NCI-H510A (cell line): ENCODE results near the gene CCDC66.

Source experiments
- DNase-seq: peaks from one replicate; lab custom pipeline; 2025; lab: John Stamatoyannopoulos, UW

Gene CCDC66

DNA sequence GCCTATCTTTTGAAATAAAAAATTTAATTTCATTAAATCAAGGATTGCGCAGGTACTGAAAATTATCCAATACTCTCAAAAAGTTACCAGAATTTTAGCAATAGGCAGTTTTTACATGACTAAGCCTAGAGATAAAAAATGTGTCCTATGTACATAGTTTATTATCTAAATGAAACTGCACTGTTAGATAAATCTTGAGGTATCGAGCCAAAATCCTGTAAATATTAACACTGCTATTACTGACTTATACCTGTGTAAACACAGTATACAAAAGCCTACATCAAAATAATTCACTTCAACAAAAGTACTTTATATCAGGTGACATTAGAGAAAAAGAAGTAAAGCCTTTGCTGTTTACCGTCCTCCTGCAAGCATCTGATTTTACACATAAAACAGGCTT is 65.4 kb downstream of the CCDC66 start:
- no peak for DNase-seq

- DNase-seq = no peak
Measured at GRCh38 chr3:56624725-56625124, 67.8 kb downstream of the CCDC66 start.

- DNase-seq = no peak
Measured at GRCh38 chr3:56629047-56629446, 72.1 kb downstream of the CCDC66 start.

- no peak for DNase-seq
Measured at GRCh38 chr3:56629451-56629850, 72.5 kb downstream of the CCDC66 start.

- DNase-seq = no peak
Measured at GRCh38 chr3:56630966-56631365, 74.0 kb downstream of the CCDC66 start.

GRCh38 chr3:56633181-56633580 is 76.2 kb downstream of the CCDC66 start:
- no peak for DNase-seq

DNA sequence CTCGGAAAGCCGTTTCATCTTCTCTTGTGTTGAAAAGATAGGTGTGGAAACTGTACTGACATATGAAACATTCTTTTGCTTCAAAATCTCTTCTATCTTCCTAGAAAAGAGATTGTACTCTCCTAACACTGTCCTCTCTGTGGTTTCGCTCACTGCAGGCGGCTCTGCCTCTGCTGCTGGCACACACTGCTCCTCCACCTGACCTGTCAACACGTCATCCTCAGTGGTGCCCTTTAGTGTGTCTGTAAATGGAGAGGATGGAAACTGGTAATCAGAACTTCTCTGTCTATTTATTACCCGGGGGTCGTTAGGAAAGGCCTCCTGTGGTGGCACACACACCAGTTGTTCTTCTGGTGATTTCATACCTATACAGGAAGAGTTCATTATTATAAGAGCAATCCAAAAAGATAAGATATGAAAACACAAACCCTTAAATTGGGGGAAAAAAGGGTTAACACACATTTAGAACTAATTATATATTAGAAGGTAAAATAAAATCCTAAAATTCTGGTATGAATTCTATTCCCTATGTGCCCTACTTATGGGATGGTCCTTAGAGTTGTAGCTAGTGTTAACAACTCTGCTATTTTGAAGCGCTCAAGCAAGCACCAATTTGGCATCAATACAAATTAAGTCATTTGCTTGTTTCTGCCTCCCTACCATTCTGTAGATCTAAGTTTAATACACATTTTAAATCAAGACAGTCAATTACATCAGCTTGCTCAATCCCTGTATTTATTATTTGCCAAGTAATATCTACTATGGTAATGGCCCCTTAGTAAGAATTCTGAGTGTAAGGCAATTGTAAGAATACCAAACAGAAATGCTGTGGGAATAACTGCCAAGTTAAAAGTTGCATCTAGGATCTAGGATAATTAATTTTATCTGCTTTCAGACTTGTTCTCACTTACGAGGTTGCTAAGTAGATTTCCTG is 76.9 kb downstream of the CCDC66 start:
- no peak for DNase-seq

DNA sequence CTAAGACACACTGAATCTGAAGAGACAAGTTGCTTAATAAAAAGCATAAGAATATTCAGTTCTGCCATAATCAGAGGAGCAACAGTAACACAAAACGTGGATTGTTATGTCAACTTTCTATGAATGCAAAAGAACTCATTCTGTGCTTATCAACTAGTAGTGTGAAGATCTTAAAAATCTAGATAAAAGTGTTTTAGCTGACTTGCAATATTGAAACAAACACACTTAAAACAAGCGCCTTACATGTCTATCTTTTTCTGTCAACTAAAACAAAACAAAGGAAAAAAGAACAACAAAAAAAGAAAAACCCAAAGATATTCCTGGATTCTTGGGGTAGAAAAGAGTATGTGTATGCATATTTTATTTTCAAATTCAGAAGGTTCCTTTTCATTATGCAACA is 88.4 kb downstream of the CCDC66 start:
- DNase-seq = no peak

DNA sequence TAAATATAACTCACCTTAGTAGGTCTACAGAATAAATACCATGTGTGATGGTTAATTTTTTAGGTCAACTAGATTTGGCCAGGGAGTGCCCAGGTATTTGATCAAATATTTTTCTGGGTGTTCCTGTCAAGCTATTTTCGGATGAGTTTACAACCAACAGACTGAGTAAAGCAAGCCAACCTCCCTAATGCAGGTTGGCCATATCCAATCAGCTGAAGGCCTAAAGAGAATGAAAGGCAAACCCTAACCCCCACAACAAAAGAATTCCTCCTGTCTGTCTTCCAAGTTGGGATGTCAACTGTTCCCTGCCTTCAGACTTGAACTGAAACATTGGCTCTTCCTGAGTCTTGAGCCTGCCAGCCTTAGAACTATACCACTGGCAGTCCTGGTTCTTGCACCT is 97.5 kb downstream of the CCDC66 start:
- DNase-seq = no peak

DNA sequence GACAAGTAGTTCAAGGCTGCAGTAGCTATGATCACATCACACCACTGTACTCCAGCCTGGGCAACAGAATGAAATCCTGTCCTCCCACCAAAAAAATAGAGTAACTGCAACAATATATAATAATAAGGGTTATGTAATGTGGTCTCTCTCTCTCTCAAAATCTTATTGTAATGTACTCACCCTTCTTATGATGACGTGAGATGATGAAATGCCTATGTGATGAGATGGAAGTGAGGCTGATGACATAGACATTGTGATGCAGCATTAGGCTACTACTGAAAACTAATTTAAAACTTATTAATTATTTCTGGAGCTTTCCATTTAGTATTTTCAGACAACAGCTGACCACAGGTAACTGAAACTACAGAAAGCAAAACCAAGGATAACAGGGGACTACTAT is 98.7 kb downstream of the CCDC66 start:
- no peak for DNase-seq

GRCh38 chr3:56664823-56665222 is 107.8 kb downstream of the CCDC66 start:
- no peak for DNase-seq

- DNase-seq = no peak
Measured at GRCh38 chr3:56667973-56668579, 111.1 kb downstream of the CCDC66 start.
